IMR-90 (cell line): Measurements from ENCODE around the gene ACY1. TPM values are rescaled to one million over a fixed set of nuclear protein-coding genes. Genes with fewer than 3 reads are reported as not detected.

Experiments used
- ATAC-seq: fragments of 200-7000 bp; cut with Tn5 transposase; 2 replicates; pipeline ENCODE4 v1.9.1; 2020; ENCODE audit warnings: low read depth, mild to moderate bottlenecking, moderate library complexity
- BruUV-seq: library from RNA; stranded (reverse); fragments of 400-500 nt; replicated peaks from 2 replicates; lab custom pipeline; 2021; lab: Mats Ljungman, UMichigan
- CTCF ChIA-PET: fragments of 300-600 bp; formaldehyde crosslinking; extraction: SDS; loops from one replicate; lab custom pipeline; 2021; ENCODE audit warnings: antibody characterized with exemption; lab: Yijun Ruan, JAX
- POLR2A ChIA-PET: fragments of 300-600 bp; sonication (Branson Sonifier 250); formaldehyde crosslinking; loops from one replicate; lab custom pipeline; 2022; ENCODE audit warnings: antibody characterized with exemption; ENCODE audit not compliant: unreplicated experiment; lab: Charles Lee
- DNase-seq: peaks from one replicate; pipeline ENCODE4 v3.0.0; 2013
- H2AFZ ChIP-seq: replicated peaks from 2 replicates; pipeline ENCODE3; 2013; ENCODE audit warnings: low read length, mild to moderate bottlenecking; ENCODE audit not compliant: poor library complexity
- H2AK5ac ChIP-seq: 2 replicates; pipeline ENCODE4 v1.6.1; 2013; ENCODE audit warnings: low read depth, low read length, inconsistent platforms
- H2AK9ac ChIP-seq: replicated peaks from 2 replicates; pipeline ENCODE3; 2013; ENCODE audit warnings: mild to moderate bottlenecking, low read depth, low read length, moderate library complexity; ENCODE audit not compliant: poor library complexity
- H2BK120ac ChIP-seq: 2 replicates; pipeline ENCODE4 v1.6.1; 2013; ENCODE audit warnings: low read depth, low read length, inconsistent platforms
- H2BK15ac ChIP-seq: 3 replicates; pipeline ENCODE4 v1.6.1; 2013; ENCODE audit warnings: low read depth, low read length, inconsistent platforms
- H2BK20ac ChIP-seq: 2 replicates; pipeline ENCODE4 v1.6.1; 2013; ENCODE audit warnings: low read depth, mild to moderate bottlenecking, inconsistent platforms, low read length, moderate library complexity
- H2BK5ac ChIP-seq: 2 replicates; pipeline ENCODE4 v1.6.1; 2013; ENCODE audit warnings: mild to moderate bottlenecking, low read depth, low read length, inconsistent platforms; ENCODE audit not compliant: poor library complexity, severe bottlenecking
- H3K14ac ChIP-seq: replicated peaks from 2 replicates; pipeline ENCODE4 v1.6.1; 2013; ENCODE audit warnings: low read depth, low read length, inconsistent platforms
- H3K18ac ChIP-seq: 2 replicates; pipeline ENCODE4 v1.6.1; 2013; ENCODE audit warnings: low read depth, low read length, control low read depth
- H3K23ac ChIP-seq: 2 replicates; pipeline ENCODE4 v1.6.1; 2013; ENCODE audit warnings: low read depth, low read length, inconsistent platforms
- H3K27ac ChIP-seq: 2 replicates; pipeline ENCODE4 v1.5.1; 2013; ENCODE audit warnings: mild to moderate bottlenecking, control low read depth, low read length; ENCODE audit not compliant: insufficient read depth
- H3K27me3 ChIP-seq: 2 replicates; pipeline ENCODE4 v1.6.1; 2013; ENCODE audit warnings: low read length; ENCODE audit not compliant: control insufficient read depth, insufficient read depth
- H3K36me3 ChIP-seq: 2 replicates; pipeline ENCODE4 v1.6.1; 2013; ENCODE audit warnings: low read length, mixed read lengths; ENCODE audit not compliant: control insufficient read depth, insufficient read depth
- H3K4ac ChIP-seq: 2 replicates; pipeline ENCODE4 v1.6.1; 2013; ENCODE audit warnings: low read depth, low read length, inconsistent platforms
- H3K4me1 ChIP-seq: 2 replicates; pipeline ENCODE4 v1.6.1; 2013; ENCODE audit warnings: low read length, mixed read lengths; ENCODE audit not compliant: control insufficient read depth, insufficient read depth
- H3K4me2 ChIP-seq: 2 replicates; pipeline ENCODE4 v1.6.1; 2013; ENCODE audit warnings: low read depth, mild to moderate bottlenecking, control low read depth, low read length, moderate library complexity
- H3K4me3 ChIP-seq: 2 replicates; pipeline ENCODE4 v1.5.1; 2013; ENCODE audit warnings: low read depth, mild to moderate bottlenecking, control low read depth, low read length, moderate library complexity; ENCODE audit not compliant: insufficient read depth
- H3K56ac ChIP-seq: 2 replicates; pipeline ENCODE4 v1.6.1; 2013; ENCODE audit warnings: low read length, inconsistent platforms; ENCODE audit not compliant: insufficient read depth; ENCODE audit errors: extremely low read depth
- H3K79me1 ChIP-seq, 2 experiments: 2 replicates each; pipeline ENCODE4 v1.6.1; 2013; ENCODE audit warnings: low read length in 2 of 2, inconsistent platforms in 1 of 2, low read depth in 1 of 2
- H3K9ac ChIP-seq: 2 replicates; pipeline ENCODE4 v1.6.1; 2013; ENCODE audit warnings: low read depth, low read length, control low read depth
- H3K9me1 ChIP-seq: 2 replicates; pipeline ENCODE4 v1.6.1; 2013; ENCODE audit warnings: low read length, inconsistent platforms; ENCODE audit not compliant: insufficient read depth
- H3K9me3 ChIP-seq: 2 replicates; pipeline ENCODE4 v1.6.1; 2013; ENCODE audit warnings: low read length; ENCODE audit not compliant: control insufficient read depth, insufficient read depth
- H4K20me1 ChIP-seq: 2 replicates; pipeline ENCODE4 v1.6.1; 2013; ENCODE audit warnings: low read length, inconsistent platforms; ENCODE audit not compliant: insufficient read depth
- H4K5ac ChIP-seq: 2 replicates; pipeline ENCODE4 v1.6.1; 2013; ENCODE audit warnings: mild to moderate bottlenecking, low read depth, low read length, control low read depth
- H4K8ac ChIP-seq, 2 experiments: 2 replicates each; pipeline ENCODE4 v1.6.1; 2013; ENCODE audit warnings: low read depth in 2 of 2, low read length in 2 of 2, control low read depth in 1 of 2, inconsistent platforms in 1 of 2
- H4K91ac ChIP-seq: 2 replicates; pipeline ENCODE4 v1.6.1; 2013; ENCODE audit warnings: low read depth, low read length, inconsistent platforms; ENCODE audit not compliant: insufficient read depth
- BHLHE40 ChIP-seq: fragments of 150-350 bp; IDR thresholded peaks from 2 replicates; pipeline ENCODE4 v1.6.1; 2016; ENCODE audit warnings: mild to moderate bottlenecking, low read depth, low read length
- CEBPB ChIP-seq: IDR thresholded peaks from 2 replicates; pipeline ENCODE4 v1.6.1; 2012; ENCODE audit warnings: low read depth, low read length, improper control_type of control experiment
- CHD1 ChIP-seq: IDR thresholded peaks from 2 replicates; pipeline ENCODE4 v1.6.1; 2012; ENCODE audit warnings: low read depth, low read length, improper control_type of control experiment
- CTCF ChIP-seq: conservative IDR thresholded peaks from 2 replicates; pipeline ENCODE4 v1.5.1; 2012; ENCODE audit warnings: mild to moderate bottlenecking, low read depth, low read length, improper control_type of control experiment
- FOS ChIP-seq: fragments of 150-350 bp; IDR thresholded peaks from 2 replicates; pipeline ENCODE4 v1.6.1; 2016; ENCODE audit warnings: low read depth, low read length
- MAFK ChIP-seq: IDR thresholded peaks from 2 replicates; pipeline ENCODE4 v1.6.1; 2012; ENCODE audit warnings: low read depth, low read length, improper control_type of control experiment
- MAZ ChIP-seq: IDR thresholded peaks from 2 replicates; pipeline ENCODE4 v1.6.1; 2012; ENCODE audit warnings: low read depth, mild to moderate bottlenecking, low read length, improper control_type of control experiment, moderate library complexity, borderline replicate concordance
- MXI1 ChIP-seq: IDR thresholded peaks from 2 replicates; pipeline ENCODE4 v1.6.1; 2012; ENCODE audit warnings: low read depth, mild to moderate bottlenecking, low read length, moderate library complexity, borderline replicate concordance
- NFE2L2 ChIP-seq: fragments of 150-350 bp; IDR thresholded peaks from 2 replicates; pipeline ENCODE4 v1.6.1; 2016; ENCODE audit warnings: low read depth, mild to moderate bottlenecking, low read length
- POLR2A ChIP-seq: IDR thresholded peaks from 2 replicates; pipeline ENCODE4 v1.6.1; 2012; ENCODE audit warnings: mild to moderate bottlenecking, low read depth, low read length
- RAD21 ChIP-seq: IDR thresholded peaks from 2 replicates; pipeline ENCODE4 v1.6.1; 2012; ENCODE audit warnings: low read length, improper control_type of control experiment
- RCOR1 ChIP-seq: IDR thresholded peaks from 2 replicates; pipeline ENCODE4 v1.6.1; 2012; ENCODE audit warnings: mild to moderate bottlenecking, low read length, improper control_type of control experiment; ENCODE audit not compliant: insufficient replicate concordance
- RFX5 ChIP-seq: IDR thresholded peaks from 2 replicates; pipeline ENCODE4 v1.8.0; 2012; ENCODE audit warnings: low read depth, mild to moderate bottlenecking, low read length, moderate library complexity
- SMC3 ChIP-seq: fragments of 150-350 bp; IDR thresholded peaks from 2 replicates; pipeline ENCODE4 v1.6.1; 2016; ENCODE audit warnings: low read depth, mild to moderate bottlenecking, antibody characterized with exemption, low read length, moderate library complexity
- WGBS, 2 experiments: methylation state at CpG; one replicate each; pipeline versions ENCODE4 v1.1.5 to v1.1.7; 2013; ENCODE audit warnings: missing lambda C conversion rate in 2 of 2; ENCODE audit not compliant: insufficient read length in 1 of 2; ENCODE audit errors: extremely low coverage in 2 of 2; 5-methylcytosine and 5-hydroxymethylcytosine counted together
- dilution Hi-C: fragments of 300-500 bp; cut with HindIII; formaldehyde crosslinking; loops from one replicate; pipeline ENCODE4 v1.14.3; 2018; ENCODE audit warnings: low sequenced_read_pairs; ENCODE audit not compliant: unreplicated experiment
- in situ Hi-C: fragments of 300-500 bp; cut with MboI; formaldehyde crosslinking; loops from 3 replicates; pipeline ENCODE4 v1.14.3; 2019; ENCODE audit warnings: low sequenced_read_pairs, inconsistent platforms, mixed read lengths
- intact Hi-C: fragments of 100-400 bp; cut with micrococcal nuclease; formaldehyde crosslinking; loops from 2 replicates; pipeline ENCODE4 v1.10.0; 2022
- polyA plus RNA-seq, 3 experiments: library from polyadenylated mRNA; depleted of rRNA; stranded (reverse); fragments of >200 nt; gene quantifications; 2 replicates each; pipeline ENCODE4 v1.2.3, GENCODE V29; 2012; ENCODE audit warnings: low replicate concordance in 1 of 3
- total RNA-seq: library from RNA; depleted of rRNA; stranded (reverse); fragments of >200 nt; gene quantifications from 2 replicates; pipeline ENCODE4 v1.2.3, GENCODE V29; 2012
- TF ChIP-seq, protein P1 (sequence below): fragments of 150-350 bp; IDR thresholded peaks from 2 replicates; pipeline ENCODE4 v1.6.1; 2017; ENCODE audit warnings: mild to moderate bottlenecking, antibody characterized with exemption, low read length, low read depth
- TF ChIP-seq, protein P2 (sequence below): fragments of 150-350 bp; IDR thresholded peaks from 2 replicates; pipeline ENCODE4 v1.6.1; 2016; ENCODE audit warnings: low read depth, mild to moderate bottlenecking, low read length, moderate library complexity, borderline replicate concordance

Gene ACY1
- total and polyA plus RNA-seq, 2 of the 4 experiments (the other 2 are of a cell fraction): 22.0 to 47.1 TPM

DNA sequence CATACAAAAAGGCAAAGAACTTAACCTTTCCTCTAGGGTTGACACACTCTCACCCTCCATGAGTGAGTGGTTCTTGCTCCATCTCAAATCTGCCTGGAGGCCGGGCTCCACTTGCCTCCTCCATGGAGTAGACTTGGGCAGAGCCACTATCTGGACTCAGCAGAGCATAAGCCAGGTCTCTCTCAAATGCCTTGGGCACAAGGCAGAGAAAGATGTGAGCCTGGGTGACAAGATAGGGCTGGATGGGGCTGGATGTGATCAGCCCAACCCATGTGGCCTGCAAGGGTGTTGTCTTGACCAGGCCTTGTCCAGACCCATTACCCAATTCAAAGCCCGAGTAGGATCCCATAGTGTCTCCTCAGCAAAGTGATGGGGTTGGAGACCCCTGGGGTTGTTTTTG, 16.5 kb downstream of the ACY1 start:
- no peak overlapping the region for H3K56ac ChIP-seq
- BruUV-seq: no TSS peak
- no peak overlapping the region for H3K4me3 ChIP-seq
- H3K4ac ChIP-seq: no peak overlapping the region
- H4K20me1 ChIP-seq: 0 out of 2 replicates have a peak, but pooled peaks cover 5% of the 10 kb centered on the region
- intact Hi-C loops (loop anchor here (5.0 kb wide), 2 partner anchors 197 to 337 kb away; partner anchors contain the start of gene ALAS1), in situ Hi-C loops (loop anchor here (5.0 kb wide), 1 partner anchor 127 kb away; no protein-coding TSS in a partner anchor), dilution Hi-C loops (no loop called here)
- no peak overlapping the region for H4K91ac ChIP-seq
- no peak overlapping the region for H2BK20ac ChIP-seq
- H3K9ac ChIP-seq: no peak overlapping the region
- DNase-seq (no peak), ATAC-seq (no peak)
- no peaks in the 10 kb centered on the region for H3K9me1 ChIP-seq
- H3K27me3 ChIP-seq: no peaks in the 10 kb centered on the region
- no peak overlapping the region for H3K4me2 ChIP-seq
- H3K79me1 ChIP-seq: peaks cover 5 to 8% of the 10 kb centered on the region in 2 experiments; a peak in 3 of 4 replicates
- H2AK5ac ChIP-seq: no peak overlapping the region
- no peak overlapping the region for H3K18ac ChIP-seq
- H2AFZ ChIP-seq: no peak overlapping the region
- H3K14ac ChIP-seq: no peak overlapping the region
- H4K5ac ChIP-seq: no peak overlapping the region
- H3K27ac ChIP-seq: no peak overlapping the region
- CTCF ChIA-PET: no interaction called here
- H4K8ac ChIP-seq: no peak overlapping the region
- no peak overlapping the region for H2BK120ac ChIP-seq
- POLR2A ChIA-PET: no interaction called here
- no peaks in the 10 kb centered on the region; the same call in 1 of the 2 replicates for H3K4me1 ChIP-seq
- H3K36me3 ChIP-seq: peaks cover under 1% of the 10 kb centered on the region
- no peak overlapping the region for H2BK15ac ChIP-seq
- WGBS, 2 experiments: no CpG with 5 or more reads among the region's 2 CpGs
- no peak overlapping the region for H2BK5ac ChIP-seq
- H3K9me3 ChIP-seq: no peaks in the 10 kb centered on the region
- H3K23ac ChIP-seq: no peak overlapping the region
- TF ChIP-seq, protein P1, sequence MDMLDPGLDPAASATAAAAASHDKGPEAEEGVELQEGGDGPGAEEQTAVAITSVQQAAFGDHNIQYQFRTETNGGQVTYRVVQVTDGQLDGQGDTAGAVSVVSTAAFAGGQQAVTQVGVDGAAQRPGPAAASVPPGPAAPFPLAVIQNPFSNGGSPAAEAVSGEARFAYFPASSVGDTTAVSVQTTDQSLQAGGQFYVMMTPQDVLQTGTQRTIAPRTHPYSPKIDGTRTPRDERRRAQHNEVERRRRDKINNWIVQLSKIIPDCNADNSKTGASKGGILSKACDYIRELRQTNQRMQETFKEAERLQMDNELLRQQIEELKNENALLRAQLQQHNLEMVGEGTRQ: no peak
- TF ChIP-seq BHLHE40 (no peak), CHD1 (no peak), CTCF (no peak), SMC3 (no peak), MAFK (no peak), MAZ (no peak), POLR2A (no peak), FOS (no peak), MXI1 (no peak), RCOR1 (no peak), NFE2L2 (no peak), CEBPB (no peak), RFX5 (no peak), RAD21 (no peak)
- TF ChIP-seq, protein P2, sequence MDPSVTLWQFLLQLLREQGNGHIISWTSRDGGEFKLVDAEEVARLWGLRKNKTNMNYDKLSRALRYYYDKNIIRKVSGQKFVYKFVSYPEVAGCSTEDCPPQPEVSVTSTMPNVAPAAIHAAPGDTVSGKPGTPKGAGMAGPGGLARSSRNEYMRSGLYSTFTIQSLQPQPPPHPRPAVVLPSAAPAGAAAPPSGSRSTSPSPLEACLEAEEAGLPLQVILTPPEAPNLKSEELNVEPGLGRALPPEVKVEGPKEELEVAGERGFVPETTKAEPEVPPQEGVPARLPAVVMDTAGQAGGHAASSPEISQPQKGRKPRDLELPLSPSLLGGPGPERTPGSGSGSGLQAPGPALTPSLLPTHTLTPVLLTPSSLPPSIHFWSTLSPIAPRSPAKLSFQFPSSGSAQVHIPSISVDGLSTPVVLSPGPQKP: no peak
- no peak overlapping the region for H2AK9ac ChIP-seq
